A673 (cell line): Measurements from ENCODE around the gene ANKRD40. TPM values are rescaled to one million over a fixed set of nuclear protein-coding genes. Genes with fewer than 3 reads are reported as not detected.

ENCODE experiments used
- BruUV-seq: library from RNA; stranded (reverse); fragments of 400-500 nt; replicated peaks from 2 replicates; lab custom pipeline; 2021; lab: Mats Ljungman, UMichigan
- CTCF ChIA-PET: fragments of 300-600 bp; sonication (Branson Sonifier 250); formaldehyde crosslinking; loops from one replicate; lab custom pipeline; 2022; ENCODE audit warnings: antibody characterized with exemption; lab: Charles Lee
- POLR2A ChIA-PET: fragments of 300-600 bp; sonication (Branson Sonifier 250); formaldehyde crosslinking; loops from one replicate; lab custom pipeline; 2022; ENCODE audit warnings: antibody characterized with exemption; ENCODE audit not compliant: low non-redundant PET; lab: Charles Lee
- DNase-seq: peaks from one replicate; pipeline ENCODE4 v3.0.0-alpha.2; 2015; ENCODE audit warnings: low spot score
- H3K27ac ChIP-seq: fragments of 200-600 bp; sonication (generic); 2 replicates; pipeline ENCODE4 v1.5.1; 2016; ENCODE audit warnings: mixed run types, low read depth, mild to moderate bottlenecking, mixed read lengths, antibody characterized with exemption, low read length; ENCODE audit not compliant: poor library complexity, severe bottlenecking
- H3K27me3 ChIP-seq: fragments of 200-600 bp; sonication (generic); replicated peaks from 2 replicates; pipeline ENCODE4 v1.6.1; 2017; ENCODE audit warnings: mixed run types, low read depth, mild to moderate bottlenecking, mixed read lengths, antibody characterized with exemption, low read length; ENCODE audit not compliant: insufficient read depth, poor library complexity
- H3K36me3 ChIP-seq: fragments of 200-600 bp; sonication (generic); 2 replicates; pipeline ENCODE4 v1.6.1; 2016; ENCODE audit warnings: mixed run types, mild to moderate bottlenecking, mixed read lengths, antibody characterized with exemption, low read length; ENCODE audit not compliant: insufficient read depth, poor library complexity, severe bottlenecking
- H3K4me1 ChIP-seq: fragments of 200-600 bp; sonication (generic); 2 replicates; pipeline ENCODE4 v1.6.1; 2017; ENCODE audit warnings: mixed run types, mild to moderate bottlenecking, mixed read lengths, antibody characterized with exemption, low read length; ENCODE audit not compliant: insufficient read depth, poor library complexity, severe bottlenecking
- H3K4me3 ChIP-seq: fragments of 200-600 bp; sonication (generic); 2 replicates; pipeline ENCODE4 v1.5.1; 2016; ENCODE audit warnings: low read depth, mixed run types, mild to moderate bottlenecking, mixed read lengths, low read length; ENCODE audit not compliant: poor library complexity, severe bottlenecking
- H3K9me3 ChIP-seq: fragments of 200-600 bp; sonication (generic); 2 replicates; pipeline ENCODE4 v1.6.1; 2016; ENCODE audit warnings: mixed run types, low read depth, mild to moderate bottlenecking, mixed read lengths, antibody characterized with exemption, low read length; ENCODE audit not compliant: poor library complexity, severe bottlenecking
- EZH2 ChIP-seq: fragments of 200-600 bp; sonication (generic); IDR thresholded peaks from 2 replicates; pipeline ENCODE4 v1.6.1; 2017; ENCODE audit warnings: borderline replicate concordance, low read depth, mild to moderate bottlenecking, mixed read lengths, antibody characterized with exemption, low read length; ENCODE audit not compliant: poor library complexity, severe bottlenecking
- intact Hi-C: fragments of 100-400 bp; cut with micrococcal nuclease; formaldehyde crosslinking; loops from one replicate; pipeline ENCODE4 v1.10.0; 2022; ENCODE audit not compliant: unreplicated experiment
- total RNA-seq: library from RNA; stranded (reverse); gene quantifications from 2 replicates; pipeline ENCODE4 v1.2.3, GENCODE V29; 2021
- TF ChIP-seq, protein P1 (sequence below): fragments of 300-800, 200-600 bp; sonication (generic); conservative IDR thresholded peaks from 2 replicates; pipeline ENCODE4 v1.5.1; 2017; ENCODE audit warnings: low read depth, mild to moderate bottlenecking, antibody characterized with exemption, low read length, moderate library complexity, mixed read lengths

The ANKRD40 gene
- total RNA-seq, 1 experiment from 2014 or later: 54.2 TPM

DNA sequence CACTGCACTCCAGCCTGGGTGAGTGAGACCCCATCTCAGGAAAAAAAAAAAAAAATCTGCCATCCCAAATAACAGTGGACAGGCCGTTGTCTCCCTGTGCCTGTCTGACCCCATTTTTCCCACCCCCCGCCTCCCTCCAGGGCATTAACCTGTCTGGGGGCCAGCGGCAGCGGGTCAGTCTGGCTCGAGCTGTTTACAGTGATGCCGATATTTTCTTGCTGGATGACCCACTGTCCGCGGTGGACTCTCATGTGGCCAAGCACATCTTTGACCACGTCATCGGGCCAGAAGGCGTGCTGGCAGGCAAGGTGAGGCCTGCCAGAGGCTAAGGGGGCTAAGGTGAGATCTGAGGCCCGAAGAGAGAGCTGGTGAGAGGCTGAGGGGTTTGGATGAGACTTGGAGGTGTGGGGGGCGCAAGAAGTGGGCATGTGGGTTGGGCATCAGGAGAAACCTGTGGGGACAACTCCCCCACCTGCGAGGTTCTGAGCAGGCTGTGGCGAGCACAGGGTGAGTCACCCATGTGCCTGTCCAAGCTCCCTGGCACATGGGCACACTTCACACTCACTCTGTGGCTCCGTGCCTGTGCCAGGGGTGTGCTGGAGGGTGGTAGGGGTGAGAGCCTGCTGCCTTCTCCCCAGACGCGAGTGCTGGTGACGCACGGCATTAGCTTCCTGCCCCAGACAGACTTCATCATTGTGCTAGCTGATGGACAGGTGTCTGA, 34.7 kb downstream of the ANKRD40 start:
- no peak overlapping the region for H3K4me3 ChIP-seq
- H3K36me3 ChIP-seq: no peaks in the 10 kb centered on the region
- no TSS peak for BruUV-seq
- no peak for DNase-seq
- ChIA-PET CTCF (interaction anchor here (0.7 kb wide), 1 partner anchor 110 kb away, joined by 3 read pairs; no protein-coding TSS in a partner anchor), POLR2A (no interaction called here)
- H3K27me3 ChIP-seq: no peaks in the 10 kb centered on the region
- intact Hi-C loops: no loop called here
- H3K4me1 ChIP-seq: no peaks in the 10 kb centered on the region
- TF ChIP-seq, protein P1, sequence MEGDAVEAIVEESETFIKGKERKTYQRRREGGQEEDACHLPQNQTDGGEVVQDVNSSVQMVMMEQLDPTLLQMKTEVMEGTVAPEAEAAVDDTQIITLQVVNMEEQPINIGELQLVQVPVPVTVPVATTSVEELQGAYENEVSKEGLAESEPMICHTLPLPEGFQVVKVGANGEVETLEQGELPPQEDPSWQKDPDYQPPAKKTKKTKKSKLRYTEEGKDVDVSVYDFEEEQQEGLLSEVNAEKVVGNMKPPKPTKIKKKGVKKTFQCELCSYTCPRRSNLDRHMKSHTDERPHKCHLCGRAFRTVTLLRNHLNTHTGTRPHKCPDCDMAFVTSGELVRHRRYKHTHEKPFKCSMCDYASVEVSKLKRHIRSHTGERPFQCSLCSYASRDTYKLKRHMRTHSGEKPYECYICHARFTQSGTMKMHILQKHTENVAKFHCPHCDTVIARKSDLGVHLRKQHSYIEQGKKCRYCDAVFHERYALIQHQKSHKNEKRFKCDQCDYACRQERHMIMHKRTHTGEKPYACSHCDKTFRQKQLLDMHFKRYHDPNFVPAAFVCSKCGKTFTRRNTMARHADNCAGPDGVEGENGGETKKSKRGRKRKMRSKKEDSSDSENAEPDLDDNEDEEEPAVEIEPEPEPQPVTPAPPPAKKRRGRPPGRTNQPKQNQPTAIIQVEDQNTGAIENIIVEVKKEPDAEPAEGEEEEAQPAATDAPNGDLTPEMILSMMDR: no peak
- TF ChIP-seq EZH2: no peak
- H3K9me3 ChIP-seq: no peaks in the 10 kb centered on the region
- no peak overlapping the region for H3K27ac ChIP-seq

- no peak overlapping the region for H3K4me3 ChIP-seq
- H3K4me1 ChIP-seq: no peaks in the 10 kb centered on the region
- no peak for DNase-seq
- H3K36me3 ChIP-seq: no peaks in the 10 kb centered on the region
- no peaks in the 10 kb centered on the region for H3K9me3 ChIP-seq
- ChIA-PET CTCF (interaction anchor here (0.7 kb wide), 1 partner anchor 111 kb away, joined by 3 read pairs; no protein-coding TSS in a partner anchor), POLR2A (no interaction called here)
- intact Hi-C loops: no loop called here
- H3K27ac ChIP-seq: no peak overlapping the region
- H3K27me3 ChIP-seq: no peaks in the 10 kb centered on the region
- TF ChIP-seq EZH2: no peak
- TF ChIP-seq, protein P1: no peak
- BruUV-seq: no TSS peak
Observed at GRCh38 chr17:50672071-50672470, 35.6 kb downstream of the ANKRD40 start.

DNA sequence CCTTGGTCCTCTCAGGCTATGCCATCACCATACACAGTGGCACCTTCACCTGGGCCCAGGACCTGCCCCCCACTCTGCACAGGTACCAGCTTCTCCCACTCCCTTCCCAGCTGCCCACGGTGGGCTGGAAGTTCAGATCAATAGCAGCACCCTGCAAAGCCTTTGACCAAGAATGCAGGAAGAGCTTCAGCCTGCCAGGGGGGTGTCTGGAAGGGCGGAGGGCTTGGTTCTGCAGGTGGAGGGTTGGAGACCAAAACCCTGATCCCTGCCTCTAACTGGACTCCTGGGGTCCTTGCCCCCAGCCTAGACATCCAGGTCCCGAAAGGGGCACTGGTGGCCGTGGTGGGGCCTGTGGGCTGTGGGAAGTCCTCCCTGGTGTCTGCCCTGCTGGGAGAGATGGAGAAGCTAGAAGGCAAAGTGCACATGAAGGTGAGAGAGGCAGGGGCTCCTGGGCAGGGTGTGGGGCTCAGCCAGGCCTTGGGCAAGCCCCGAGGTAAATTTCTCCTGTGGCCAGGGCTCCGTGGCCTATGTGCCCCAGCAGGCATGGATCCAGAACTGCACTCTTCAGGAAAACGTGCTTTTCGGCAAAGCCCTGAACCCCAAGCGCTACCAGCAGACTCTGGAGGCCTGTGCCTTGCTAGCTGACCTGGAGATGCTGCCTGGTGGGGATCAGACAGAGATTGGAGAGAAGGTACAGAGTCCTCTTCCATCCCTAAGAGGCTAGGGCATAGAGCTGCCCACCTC, 38.7 kb downstream of the ANKRD40 start:
- Histone ChIP-seq H3K27ac (no peak overlapping the region), H3K4me1 (no peaks in the 10 kb centered on the region), H3K4me3 (no peak overlapping the region), H3K27me3 (no peaks in the 10 kb centered on the region), H3K9me3 (no peaks in the 10 kb centered on the region), H3K36me3 (no peaks in the 10 kb centered on the region)
- no peak for DNase-seq
- no TSS peak for BruUV-seq
- intact Hi-C loops: no loop called here
- POLR2A ChIA-PET: no interaction called here
- no peak for TF ChIP-seq EZH2
- TF ChIP-seq, protein P1: no peak
- CTCF ChIA-PET: no interaction called here
